HCT116 (cell line): ENCODE data around the gene PMM1. TPM values are rescaled to one million over a fixed set of nuclear protein-coding genes. Genes with fewer than 3 reads are reported as not detected.

Experiments used
- ATAC-seq: fragments of 200-7000 bp; cut with Tn5 transposase; 2 replicates; pipeline ENCODE4 v1.9.1; 2020; ENCODE audit warnings: mild to moderate bottlenecking, moderate library complexity
- BruUV-seq: library from RNA; stranded (reverse); fragments of 400-500 nt; replicated peaks from 2 replicates; lab custom pipeline; 2021; lab: Mats Ljungman, UMichigan
- CTCF ChIA-PET: fragments of 300-600 bp; sonication (Branson Sonifier 250); formaldehyde crosslinking; loops from one replicate; lab custom pipeline; 2021; ENCODE audit warnings: antibody characterized with exemption; lab: Charles Lee
- POLR2A ChIA-PET: fragments of 300-600, 350-600 bp; sonication (Branson Sonifier 250); formaldehyde crosslinking; loops from one replicate; lab custom pipeline; 2021; ENCODE audit warnings: antibody characterized with exemption; lab: Charles Lee
- RAD21 ChIA-PET, 2 experiments: fragments of 300-600 bp; sonication (Branson Sonifier 250); formaldehyde crosslinking; loops; one replicate each; lab custom pipeline; 2023; ENCODE audit warnings: low total read pairs in 2 of 2; ENCODE audit not compliant: uncharacterized antibody in 2 of 2, unreplicated experiment in 2 of 2, low non-redundant PET in 1 of 2; lab: Charles Lee
- DNase-seq: peaks from one replicate; pipeline ENCODE4 v3.0.0-alpha.2; 2010; ENCODE audit warnings: low read depth, low spot score
- H2AFZ ChIP-seq: fragments of 200-600 bp; shearing (Covaris generic), sonication (generic); 2 replicates; pipeline ENCODE4 v1.6.1; 2017; ENCODE audit warnings: low read depth, mixed run types, mixed read lengths, antibody characterized with exemption, low read length; ENCODE audit not compliant: poor library complexity, severe bottlenecking
- H3K27ac ChIP-seq: 2 replicates; pipeline ENCODE4 v1.5.1; 2012; ENCODE audit warnings: low read depth, low read length
- H3K27me3 ChIP-seq: fragments of 200-600 bp; sonication (generic); 2 replicates; pipeline ENCODE4 v1.6.1; 2016; ENCODE audit warnings: mixed run types, low read length, mixed read lengths; ENCODE audit not compliant: insufficient read depth
- H3K36me3 ChIP-seq, 2 experiments: fragments of 200-500 bp in 1 of 2; fragments of 200-600 bp in 1 of 2; sonication (Bioruptor generic) in 1 of 2; sonication (generic) in 1 of 2; 2 replicates each; pipeline versions ENCODE4 v1.5.1 to v1.6.1; 2014 to 2016; ENCODE audit warnings: low read length in 2 of 2, inconsistent platforms in 1 of 2, mixed read lengths in 1 of 2, mixed run types in 1 of 2; ENCODE audit not compliant: insufficient read depth in 2 of 2, control insufficient read depth in 1 of 2
- H3K4me1 ChIP-seq, 2 experiments: fragments of 200-600 bp in 1 of 2; sonication (generic) in 1 of 2; 2 replicates each; pipeline versions ENCODE4 v1.5.1 to v1.6.1; 2012 to 2017; ENCODE audit warnings: low read length in 2 of 2, inconsistent platforms in 1 of 2, mild to moderate bottlenecking in 1 of 2, mixed read lengths in 1 of 2, mixed run types in 1 of 2, moderate library complexity in 1 of 2; ENCODE audit not compliant: insufficient read depth in 2 of 2, control insufficient read depth in 1 of 2
- H3K4me2 ChIP-seq: fragments of 200-600 bp; sonication (generic); 2 replicates; pipeline ENCODE4 v1.6.1; 2017; ENCODE audit warnings: mixed run types, low read length, mixed read lengths
- H3K4me3 ChIP-seq, 2 experiments: fragments of 200-600 bp in 1 of 2; sonication (generic) in 1 of 2; replicated peaks in 1 of 2; 2 replicates each; pipeline ENCODE4 v1.5.1; 2011 to 2016; ENCODE audit warnings: low read length in 2 of 2, control low read depth in 1 of 2, low read depth in 1 of 2, mild to moderate bottlenecking in 1 of 2, mixed read lengths in 1 of 2, mixed run types in 1 of 2
- H3K79me2 ChIP-seq: fragments of 200-600 bp; sonication (generic); 2 replicates; pipeline ENCODE4 v1.6.1; 2017; ENCODE audit warnings: mild to moderate bottlenecking, mixed run types, low read length, moderate library complexity, mixed read lengths; ENCODE audit not compliant: insufficient read depth
- H3K9ac ChIP-seq: fragments of 200-600 bp; sonication (generic); 2 replicates; pipeline ENCODE4 v1.6.1; 2016; ENCODE audit warnings: low read length, mixed read lengths
- H3K9me2 ChIP-seq: fragments of 200-600 bp; sonication (generic), shearing (Covaris generic); 2 replicates; pipeline ENCODE4 v1.6.1; 2017; ENCODE audit warnings: mixed run types, mild to moderate bottlenecking, moderate library complexity; ENCODE audit not compliant: insufficient read depth
- H3K9me3 ChIP-seq, 2 experiments: fragments of 200-500 bp in 1 of 2; fragments of 200-600 bp in 1 of 2; sonication (Bioruptor generic) in 1 of 2; sonication (generic) in 1 of 2; 2 replicates each; pipeline ENCODE4 v1.6.1; 2014 to 2017; ENCODE audit warnings: low read length in 2 of 2, mixed read lengths in 2 of 2, inconsistent platforms in 1 of 2, low read depth in 1 of 2, mild to moderate bottlenecking in 1 of 2, mixed run types in 1 of 2, moderate library complexity in 1 of 2; ENCODE audit not compliant: control insufficient read depth in 1 of 2, insufficient read depth in 1 of 2
- H4K20me1 ChIP-seq: fragments of 200-600 bp; sonication (generic), shearing (Covaris generic); 2 replicates; pipeline ENCODE4 v1.6.1; 2017; ENCODE audit warnings: mixed run types, mild to moderate bottlenecking, moderate library complexity; ENCODE audit not compliant: insufficient read depth
- CBX3 ChIP-seq: IDR thresholded peaks from 2 replicates; pipeline ENCODE4 v1.6.1; 2012; ENCODE audit warnings: low read depth
- CEBPB ChIP-seq: IDR thresholded peaks from 2 replicates; pipeline ENCODE4 v1.6.1; 2012; ENCODE audit warnings: low read depth
- EGR1 ChIP-seq: IDR thresholded peaks from 2 replicates; pipeline ENCODE4 v1.6.1; 2012; ENCODE audit warnings: low read depth
- ELF1 ChIP-seq: IDR thresholded peaks from 2 replicates; pipeline ENCODE4 v1.6.1; 2012; ENCODE audit warnings: low read depth, borderline replicate concordance
- EZH2 ChIP-seq: fragments of 200-600 bp; sonication (generic); IDR thresholded peaks from 2 replicates; pipeline ENCODE4 v1.6.1; 2017; ENCODE audit warnings: antibody characterized with exemption, mixed run types
- EZH2phosphoT487 ChIP-seq: fragments of 200-600 bp; IDR thresholded peaks from 2 replicates; pipeline ENCODE4 v1.6.1; 2018; ENCODE audit warnings: antibody characterized with exemption, borderline replicate concordance
- FOSL1 ChIP-seq: IDR thresholded peaks from 2 replicates; pipeline ENCODE4 v1.6.1; 2012; ENCODE audit warnings: low read depth
- JUND ChIP-seq: IDR thresholded peaks from 2 replicates; pipeline ENCODE4 v1.6.1; 2012
- POLR2A ChIP-seq: IDR thresholded peaks from 2 replicates; pipeline ENCODE4 v1.7.0; 2011; ENCODE audit warnings: borderline replicate concordance; ENCODE audit not compliant: insufficient read depth, insufficient read length; ENCODE audit errors: extremely low read depth
- POLR2AphosphoS5 ChIP-seq: IDR thresholded peaks from 2 replicates; pipeline ENCODE4 v1.6.1; 2011; ENCODE audit warnings: mild to moderate bottlenecking, low read depth, low read length, moderate library complexity
- RAD21 ChIP-seq: IDR thresholded peaks from 2 replicates; pipeline ENCODE4 v1.6.1; 2012; ENCODE audit warnings: low read depth, mild to moderate bottlenecking
- SP1 ChIP-seq: IDR thresholded peaks from 2 replicates; pipeline ENCODE4 v1.6.1; 2012; ENCODE audit warnings: low read depth
- SRF ChIP-seq: IDR thresholded peaks from 2 replicates; pipeline ENCODE4 v1.6.1; 2012; ENCODE audit warnings: low read depth
- TCF7L2 ChIP-seq: IDR thresholded peaks from 2 replicates; pipeline ENCODE4 v1.7.0; 2011; ENCODE audit warnings: borderline replicate concordance, inconsistent platforms; ENCODE audit not compliant: insufficient read depth, insufficient read length; ENCODE audit errors: extremely low read depth
- ZFX ChIP-seq: fragments of 450-650 bp; IDR thresholded peaks from 2 replicates; pipeline ENCODE4 v1.6.1; 2017
- intact Hi-C: fragments of 100-400 bp; cut with micrococcal nuclease; formaldehyde crosslinking; loops from 2 replicates; pipeline ENCODE4 v1.10.0; 2022
- total RNA-seq: library from RNA; stranded (reverse); gene quantifications from one replicate; pipeline ENCODE4 v1.2.1, GENCODE V29; 2021; ENCODE audit not compliant: unreplicated experiment
- TF ChIP-seq, protein P1 (sequence below): IDR thresholded peaks from 2 replicates; pipeline ENCODE4 v1.6.1; 2011; ENCODE audit warnings: mild to moderate bottlenecking, low read length, moderate library complexity; ENCODE audit not compliant: insufficient replicate concordance; ENCODE audit errors: extremely low read depth
- TF ChIP-seq, protein P2 (sequence below): IDR thresholded peaks from 2 replicates; pipeline ENCODE4 v1.6.1; 2012; ENCODE audit warnings: low read depth

The PMM1 gene
- total RNA-seq, 1 experiment from 2014 or later: 31.7 TPM

DNA sequence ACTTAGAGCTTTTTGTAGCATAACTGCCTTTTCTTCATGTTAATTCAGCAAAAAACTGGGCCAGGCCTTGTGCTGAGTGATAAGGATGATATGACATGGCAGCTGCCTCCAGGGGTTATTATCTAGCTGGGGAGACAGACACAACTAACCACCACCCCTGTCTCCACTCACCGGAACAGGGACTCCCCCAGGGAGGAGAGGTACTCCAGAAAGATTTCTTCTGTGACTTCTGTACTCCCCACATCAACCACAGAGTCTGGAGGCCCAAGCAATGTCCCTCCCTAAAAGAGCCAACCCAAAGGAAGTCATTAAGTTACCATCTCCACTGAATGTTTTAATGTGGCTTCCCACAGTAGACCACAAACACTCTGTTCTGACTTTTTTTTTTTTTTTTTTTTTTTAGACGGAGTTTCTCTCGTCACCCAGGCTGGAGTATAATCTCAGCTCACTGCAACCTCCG, 14.3 kb upstream of the PMM1 start:
- BruUV-seq: no TSS peak
- no peaks in the 10 kb centered on the region for H3K4me1 ChIP-seq
- H3K9me3 ChIP-seq: no peaks in the 10 kb centered on the region
- intact Hi-C loops: no loop called here
- no peak for DNase-seq
- H4K20me1 ChIP-seq: no peaks in the 10 kb centered on the region
- H3K36me3 ChIP-seq: peaks cover 11 to 22% of the 10 kb centered on the region in 2 experiments; a peak in 3 of 4 replicates
- no peak overlapping the region for H3K4me2 ChIP-seq
- H3K27me3 ChIP-seq: no peaks in the 10 kb centered on the region
- ChIA-PET RAD21 (no interaction called here), POLR2A (interaction anchor here (1.3 to 2.0 kb wide), 2 partner anchors 14 to 17 kb away, joined by 3 to 8 read pairs; partner anchors contain the start of genes DESI1, PMM1 and XRCC6), CTCF (no interaction called here)
- H2AFZ ChIP-seq: no peak overlapping the region
- H3K4me3 ChIP-seq: no peak overlapping the region
- TF ChIP-seq TCF7L2 (no peak), JUND (no peak), EGR1 (no peak), SRF (no peak), FOSL1 (no peak), ZFX (no peak), POLR2A (no peak)
- TF ChIP-seq, protein P1, sequence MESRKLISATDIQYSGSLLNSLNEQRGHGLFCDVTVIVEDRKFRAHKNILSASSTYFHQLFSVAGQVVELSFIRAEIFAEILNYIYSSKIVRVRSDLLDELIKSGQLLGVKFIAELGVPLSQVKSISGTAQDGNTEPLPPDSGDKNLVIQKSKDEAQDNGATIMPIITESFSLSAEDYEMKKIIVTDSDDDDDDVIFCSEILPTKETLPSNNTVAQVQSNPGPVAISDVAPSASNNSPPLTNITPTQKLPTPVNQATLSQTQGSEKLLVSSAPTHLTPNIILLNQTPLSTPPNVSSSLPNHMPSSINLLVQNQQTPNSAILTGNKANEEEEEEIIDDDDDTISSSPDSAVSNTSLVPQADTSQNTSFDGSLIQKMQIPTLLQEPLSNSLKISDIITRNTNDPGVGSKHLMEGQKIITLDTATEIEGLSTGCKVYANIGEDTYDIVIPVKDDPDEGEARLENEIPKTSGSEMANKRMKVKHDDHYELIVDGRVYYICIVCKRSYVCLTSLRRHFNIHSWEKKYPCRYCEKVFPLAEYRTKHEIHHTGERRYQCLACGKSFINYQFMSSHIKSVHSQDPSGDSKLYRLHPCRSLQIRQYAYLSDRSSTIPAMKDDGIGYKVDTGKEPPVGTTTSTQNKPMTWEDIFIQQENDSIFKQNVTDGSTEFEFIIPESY: no peak
- 0 out of 2 replicates have a peak, but pooled peaks cover 4% of the 10 kb centered on the region for H3K79me2 ChIP-seq
- H3K27ac ChIP-seq: no peak overlapping the region
- H3K9me2 ChIP-seq: no peaks in the 10 kb centered on the region
- no peak overlapping the region for H3K9ac ChIP-seq
- no peak for ATAC-seq

DNA sequence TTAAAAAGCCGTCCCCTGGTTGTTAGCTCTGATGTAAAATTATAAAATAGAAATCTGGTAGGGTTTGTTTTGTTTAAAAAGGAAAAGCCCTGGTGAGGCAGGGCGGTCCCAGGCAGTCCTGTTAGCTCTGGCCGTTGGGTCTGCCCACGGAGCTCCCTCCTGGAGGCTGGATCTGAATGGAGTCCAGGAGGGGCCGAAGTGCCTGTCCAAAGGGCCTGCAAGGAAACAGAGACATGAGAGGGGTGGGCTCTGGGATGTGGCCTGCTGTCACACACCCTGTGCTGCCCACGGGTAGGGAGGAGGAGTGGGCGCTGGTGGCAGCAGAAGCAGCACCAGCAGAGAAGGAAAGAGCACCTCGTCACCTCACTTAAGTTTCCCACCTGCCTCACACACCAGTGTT, 11.3 kb upstream of the PMM1 start:
- H4K20me1 ChIP-seq: no peaks in the 10 kb centered on the region
- ChIA-PET RAD21 (no interaction called here), CTCF (interaction anchor here (0.6 kb wide), 1 partner anchor 80 kb away, joined by 3 read pairs; no protein-coding TSS in a partner anchor), POLR2A (no interaction called here)
- peaks cover 6 to 12% of the 10 kb centered on the region in 2 experiments; a peak in 3 of 4 replicates for H3K36me3 ChIP-seq
- H3K4me2 ChIP-seq: no peak overlapping the region
- peaks cover 0 to 11% of the 10 kb centered on the region in 2 experiments; a peak in 2 of 4 replicates for H3K4me1 ChIP-seq
- no peak overlapping the region for H3K27ac ChIP-seq
- DNase-seq: no peak
- BruUV-seq: no TSS peak
- no peaks in the 10 kb centered on the region for H3K9me3 ChIP-seq
- H3K9me2 ChIP-seq: no peaks in the 10 kb centered on the region
- ATAC-seq: no peak
- no peaks in the 10 kb centered on the region for H3K79me2 ChIP-seq
- no peak overlapping the region for H3K9ac ChIP-seq
- intact Hi-C loops: no loop called here
- no peaks in the 10 kb centered on the region for H3K27me3 ChIP-seq
- no peak overlapping the region for H2AFZ ChIP-seq
- H3K4me3 ChIP-seq: no peak overlapping the region
- TF ChIP-seq SP1 (no peak), RAD21 (no peak), POLR2AphosphoS5 (no peak), EZH2phosphoT487 (no peak), JUND (no peak), ZFX (no peak), EZH2 (no peak), CBX3 (no peak), CEBPB (no peak), ELF1 (no peak)
- TF ChIP-seq, protein P2, sequence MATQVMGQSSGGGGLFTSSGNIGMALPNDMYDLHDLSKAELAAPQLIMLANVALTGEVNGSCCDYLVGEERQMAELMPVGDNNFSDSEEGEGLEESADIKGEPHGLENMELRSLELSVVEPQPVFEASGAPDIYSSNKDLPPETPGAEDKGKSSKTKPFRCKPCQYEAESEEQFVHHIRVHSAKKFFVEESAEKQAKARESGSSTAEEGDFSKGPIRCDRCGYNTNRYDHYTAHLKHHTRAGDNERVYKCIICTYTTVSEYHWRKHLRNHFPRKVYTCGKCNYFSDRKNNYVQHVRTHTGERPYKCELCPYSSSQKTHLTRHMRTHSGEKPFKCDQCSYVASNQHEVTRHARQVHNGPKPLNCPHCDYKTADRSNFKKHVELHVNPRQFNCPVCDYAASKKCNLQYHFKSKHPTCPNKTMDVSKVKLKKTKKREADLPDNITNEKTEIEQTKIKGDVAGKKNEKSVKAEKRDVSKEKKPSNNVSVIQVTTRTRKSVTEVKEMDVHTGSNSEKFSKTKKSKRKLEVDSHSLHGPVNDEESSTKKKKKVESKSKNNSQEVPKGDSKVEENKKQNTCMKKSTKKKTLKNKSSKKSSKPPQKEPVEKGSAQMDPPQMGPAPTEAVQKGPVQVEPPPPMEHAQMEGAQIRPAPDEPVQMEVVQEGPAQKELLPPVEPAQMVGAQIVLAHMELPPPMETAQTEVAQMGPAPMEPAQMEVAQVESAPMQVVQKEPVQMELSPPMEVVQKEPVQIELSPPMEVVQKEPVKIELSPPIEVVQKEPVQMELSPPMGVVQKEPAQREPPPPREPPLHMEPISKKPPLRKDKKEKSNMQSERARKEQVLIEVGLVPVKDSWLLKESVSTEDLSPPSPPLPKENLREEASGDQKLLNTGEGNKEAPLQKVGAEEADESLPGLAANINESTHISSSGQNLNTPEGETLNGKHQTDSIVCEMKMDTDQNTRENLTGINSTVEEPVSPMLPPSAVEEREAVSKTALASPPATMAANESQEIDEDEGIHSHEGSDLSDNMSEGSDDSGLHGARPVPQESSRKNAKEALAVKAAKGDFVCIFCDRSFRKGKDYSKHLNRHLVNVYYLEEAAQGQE: no peak
